Left ventricle myocardium inferior (tissue), 1 donor: ENCODE results near the gene TMEM52B. TPM values are rescaled to one million over a fixed set of nuclear protein-coding genes. Genes with fewer than 3 reads are reported as not detected.

Experiments used
- DNase-seq: peaks from one replicate; pipeline ENCODE4 v3.0.0-alpha.2; 2020
- H3K27ac ChIP-seq: fragments of 200-600 bp; replicated peaks from 2 replicates; pipeline ENCODE4 v1.8.0; 2021
- H3K27me3 ChIP-seq: fragments of 200-600 bp; 2 replicates; pipeline ENCODE4 v1.8.0; 2021; ENCODE audit warnings: low read depth
- H3K36me3 ChIP-seq: fragments of 200-600 bp; 2 replicates; pipeline ENCODE4 v1.8.0; 2021
- H3K4me1 ChIP-seq: fragments of 200-600 bp; 2 replicates; pipeline ENCODE4 v1.8.0; 2021
- H3K4me3 ChIP-seq: fragments of 200-600 bp; 2 replicates; pipeline ENCODE4 v1.8.0; 2021; ENCODE audit warnings: mild to moderate bottlenecking, moderate library complexity
- H3K9me3 ChIP-seq: fragments of 200-600 bp; replicated peaks from 2 replicates; pipeline ENCODE4 v1.8.0; 2021
- intact Hi-C: fragments of 100-400 bp; cut with micrococcal nuclease; formaldehyde crosslinking; loops from one replicate; pipeline ENCODE4 v1.11.0; 2022
- total RNA-seq: library from RNA; stranded (reverse); fragmentation: NEBNext Ultra II Directional; extraction: Animal tissue kit (Norgen Biotek cat#: 25700); gene quantifications from one replicate; pipeline ENCODE4 v1.2.1, GENCODE V29; 2021
- TF ChIP-seq, protein P1 (sequence below): fragments of 200-600 bp; IDR thresholded peaks from 2 replicates; pipeline ENCODE4 v1.8.0; 2021; ENCODE audit warnings: antibody characterized with exemption, mild to moderate bottlenecking, borderline replicate concordance
- donor health status: DM: no; HTN: yes; CAD: no; lungs with severe emphysema.

TMEM52B gene
- total RNA-seq, 1 donor from 2014 or later: not detected

GRCh38 chr12:10160617-10161385 is 18.0 kb upstream of the TMEM52B start:
- Histone ChIP-seq H3K27me3 (no peaks in the 10 kb centered on the region), H3K4me3 (no peak overlapping the region), H3K9me3 (no peaks in the 10 kb centered on the region), H3K36me3 (no peaks in the 10 kb centered on the region), H3K27ac (no peak overlapping the region), H3K4me1 (peaks cover 8% of the 10 kb centered on the region)
- TF ChIP-seq, protein P1, sequence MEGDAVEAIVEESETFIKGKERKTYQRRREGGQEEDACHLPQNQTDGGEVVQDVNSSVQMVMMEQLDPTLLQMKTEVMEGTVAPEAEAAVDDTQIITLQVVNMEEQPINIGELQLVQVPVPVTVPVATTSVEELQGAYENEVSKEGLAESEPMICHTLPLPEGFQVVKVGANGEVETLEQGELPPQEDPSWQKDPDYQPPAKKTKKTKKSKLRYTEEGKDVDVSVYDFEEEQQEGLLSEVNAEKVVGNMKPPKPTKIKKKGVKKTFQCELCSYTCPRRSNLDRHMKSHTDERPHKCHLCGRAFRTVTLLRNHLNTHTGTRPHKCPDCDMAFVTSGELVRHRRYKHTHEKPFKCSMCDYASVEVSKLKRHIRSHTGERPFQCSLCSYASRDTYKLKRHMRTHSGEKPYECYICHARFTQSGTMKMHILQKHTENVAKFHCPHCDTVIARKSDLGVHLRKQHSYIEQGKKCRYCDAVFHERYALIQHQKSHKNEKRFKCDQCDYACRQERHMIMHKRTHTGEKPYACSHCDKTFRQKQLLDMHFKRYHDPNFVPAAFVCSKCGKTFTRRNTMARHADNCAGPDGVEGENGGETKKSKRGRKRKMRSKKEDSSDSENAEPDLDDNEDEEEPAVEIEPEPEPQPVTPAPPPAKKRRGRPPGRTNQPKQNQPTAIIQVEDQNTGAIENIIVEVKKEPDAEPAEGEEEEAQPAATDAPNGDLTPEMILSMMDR: no peak
- intact Hi-C loops: no loop called here
- no peak for DNase-seq

DNA sequence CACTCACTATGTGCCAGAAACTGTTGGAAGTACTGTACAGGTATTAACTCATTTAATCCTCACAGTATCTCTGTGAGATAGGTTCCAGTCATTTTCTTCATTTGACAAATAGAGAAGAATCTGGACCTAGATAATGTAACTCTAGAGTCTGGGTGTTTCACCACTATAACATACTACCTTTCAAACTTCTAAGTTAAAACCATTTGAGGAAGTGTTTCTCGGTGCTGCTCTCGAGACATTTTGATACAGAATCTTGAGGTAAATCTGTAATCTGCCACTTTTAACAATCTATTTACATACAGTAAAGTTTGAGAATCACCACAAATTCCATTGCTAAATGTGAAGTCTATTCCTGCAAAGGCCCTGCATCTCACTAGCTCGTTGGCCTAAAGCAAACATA is 15.7 kb upstream of the TMEM52B start:
- TF ChIP-seq, protein P1: no peak
- Histone ChIP-seq H3K27ac (no peak overlapping the region), H3K27me3 (no peaks in the 10 kb centered on the region), H3K4me1 (peaks cover 8% of the 10 kb centered on the region), H3K36me3 (no peaks in the 10 kb centered on the region), H3K4me3 (no peak overlapping the region), H3K9me3 (no peaks in the 10 kb centered on the region)
- intact Hi-C loops: no loop called here
- DNase-seq: no peak

- Histone ChIP-seq H3K4me1 (peaks cover 4% of the 10 kb centered on the region), H3K9me3 (no peaks in the 10 kb centered on the region), H3K4me3 (no peak overlapping the region), H3K27ac (no peak overlapping the region), H3K27me3 (no peaks in the 10 kb centered on the region), H3K36me3 (no peaks in the 10 kb centered on the region)
- DNase-seq: no peak
- intact Hi-C loops: no loop called here
- TF ChIP-seq, protein P1: no peak
Observed at GRCh38 chr12:10165421-10165820, 13.4 kb upstream of the TMEM52B start.

GRCh38 chr12:10167599-10167998 is 11.2 kb upstream of the TMEM52B start:
- Histone ChIP-seq H3K9me3 (no peaks in the 10 kb centered on the region), H3K27me3 (no peaks in the 10 kb centered on the region), H3K4me1 (no peaks in the 10 kb centered on the region), H3K36me3 (no peaks in the 10 kb centered on the region), H3K27ac (no peak overlapping the region), H3K4me3 (no peak overlapping the region)
- no peak for DNase-seq
- TF ChIP-seq, protein P1: no peak
- intact Hi-C loops: no loop called here

DNA sequence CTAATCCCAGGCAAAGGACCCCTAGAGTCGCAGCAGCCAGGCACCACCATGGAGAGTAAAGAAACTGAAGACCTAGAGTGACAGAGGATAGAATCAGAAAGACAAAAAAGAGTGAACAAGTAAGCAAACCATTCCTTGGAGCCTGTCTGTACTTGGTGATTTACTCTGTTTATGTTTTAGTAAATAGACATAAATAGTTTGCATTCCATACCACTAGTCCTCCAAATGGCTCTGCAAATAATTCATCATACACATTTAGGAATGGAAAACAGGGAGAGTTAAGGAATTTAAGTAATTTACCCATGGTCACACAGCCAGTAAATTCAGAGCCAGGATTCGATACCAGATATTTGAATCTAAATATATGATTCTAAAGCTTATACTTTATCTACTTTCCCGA is 9.7 kb upstream of the TMEM52B start:
- no peaks in the 10 kb centered on the region for H3K36me3 ChIP-seq

More for the DNA sequence above, 9.7 kb upstream of the TMEM52B start:
- Histone ChIP-seq H3K4me1 (no peaks in the 10 kb centered on the region), H3K27me3 (no peaks in the 10 kb centered on the region), H3K4me3 (no peak overlapping the region), H3K9me3 (no peaks in the 10 kb centered on the region), H3K27ac (no peak overlapping the region)
- intact Hi-C loops: no loop called here
- no peak for DNase-seq
- TF ChIP-seq, protein P1: no peak
